ENCODE data around the gene SAMD5.

DNA sequence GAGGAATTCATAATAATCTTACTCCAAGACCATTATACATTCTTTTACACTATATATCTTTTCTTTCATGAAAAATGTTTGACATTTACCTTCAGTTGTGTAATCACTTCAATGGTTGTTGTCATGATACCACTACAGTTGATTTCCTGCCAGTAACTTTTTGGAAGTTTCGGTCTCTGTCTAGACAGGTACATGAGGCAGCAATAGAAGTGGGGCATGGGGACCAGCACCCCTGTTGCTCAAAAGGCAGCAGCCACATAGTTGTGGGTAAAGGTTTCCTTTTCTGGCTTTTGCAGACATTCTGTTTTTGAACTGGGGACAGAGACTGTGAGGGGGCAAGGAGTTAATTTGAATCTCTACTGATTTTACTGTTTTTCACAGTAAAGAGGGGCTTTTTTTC is 14.1 kb downstream of the SAMD5 start:
- TF ChIP-seq SP1 (IDR thresholded peaks at IDR 0.05; ENCODE audit: low read depth) (no peak), YY1 (IDR thresholded peaks at IDR 0.05; ENCODE audit: extremely low read depth, insufficient replicate concordance, low read depth, low read length) (no peak), EZH2 (IDR thresholded peaks at IDR 0.05) (no peak), POLR2A (IDR thresholded peaks at IDR 0.05; ENCODE audit: borderline replicate concordance, extremely low read depth, insufficient read depth, insufficient read length) (no peak), POLR2AphosphoS5 (IDR thresholded peaks at IDR 0.05; ENCODE audit: low read depth, low read length) (no peak), EGR1 (IDR thresholded peaks at IDR 0.05; ENCODE audit: low read depth) (no peak), ZNF274 (IDR thresholded peaks at IDR 0.05; ENCODE audit: low read depth, low read length) (no peak)
- TF ChIP-seq, protein P1, sequence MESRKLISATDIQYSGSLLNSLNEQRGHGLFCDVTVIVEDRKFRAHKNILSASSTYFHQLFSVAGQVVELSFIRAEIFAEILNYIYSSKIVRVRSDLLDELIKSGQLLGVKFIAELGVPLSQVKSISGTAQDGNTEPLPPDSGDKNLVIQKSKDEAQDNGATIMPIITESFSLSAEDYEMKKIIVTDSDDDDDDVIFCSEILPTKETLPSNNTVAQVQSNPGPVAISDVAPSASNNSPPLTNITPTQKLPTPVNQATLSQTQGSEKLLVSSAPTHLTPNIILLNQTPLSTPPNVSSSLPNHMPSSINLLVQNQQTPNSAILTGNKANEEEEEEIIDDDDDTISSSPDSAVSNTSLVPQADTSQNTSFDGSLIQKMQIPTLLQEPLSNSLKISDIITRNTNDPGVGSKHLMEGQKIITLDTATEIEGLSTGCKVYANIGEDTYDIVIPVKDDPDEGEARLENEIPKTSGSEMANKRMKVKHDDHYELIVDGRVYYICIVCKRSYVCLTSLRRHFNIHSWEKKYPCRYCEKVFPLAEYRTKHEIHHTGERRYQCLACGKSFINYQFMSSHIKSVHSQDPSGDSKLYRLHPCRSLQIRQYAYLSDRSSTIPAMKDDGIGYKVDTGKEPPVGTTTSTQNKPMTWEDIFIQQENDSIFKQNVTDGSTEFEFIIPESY (IDR thresholded peaks at IDR 0.05; ENCODE audit: extremely low read depth, insufficient replicate concordance, low read length), result no peak
- TF ChIP-seq, protein P2, sequence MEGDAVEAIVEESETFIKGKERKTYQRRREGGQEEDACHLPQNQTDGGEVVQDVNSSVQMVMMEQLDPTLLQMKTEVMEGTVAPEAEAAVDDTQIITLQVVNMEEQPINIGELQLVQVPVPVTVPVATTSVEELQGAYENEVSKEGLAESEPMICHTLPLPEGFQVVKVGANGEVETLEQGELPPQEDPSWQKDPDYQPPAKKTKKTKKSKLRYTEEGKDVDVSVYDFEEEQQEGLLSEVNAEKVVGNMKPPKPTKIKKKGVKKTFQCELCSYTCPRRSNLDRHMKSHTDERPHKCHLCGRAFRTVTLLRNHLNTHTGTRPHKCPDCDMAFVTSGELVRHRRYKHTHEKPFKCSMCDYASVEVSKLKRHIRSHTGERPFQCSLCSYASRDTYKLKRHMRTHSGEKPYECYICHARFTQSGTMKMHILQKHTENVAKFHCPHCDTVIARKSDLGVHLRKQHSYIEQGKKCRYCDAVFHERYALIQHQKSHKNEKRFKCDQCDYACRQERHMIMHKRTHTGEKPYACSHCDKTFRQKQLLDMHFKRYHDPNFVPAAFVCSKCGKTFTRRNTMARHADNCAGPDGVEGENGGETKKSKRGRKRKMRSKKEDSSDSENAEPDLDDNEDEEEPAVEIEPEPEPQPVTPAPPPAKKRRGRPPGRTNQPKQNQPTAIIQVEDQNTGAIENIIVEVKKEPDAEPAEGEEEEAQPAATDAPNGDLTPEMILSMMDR (IDR thresholded peaks at IDR 0.05 in 2 of 3, conservative IDR thresholded peaks at IDR 0.05 in 1 of 3; ENCODE audit: borderline replicate concordance in 1 of 3, insufficient read depth in 1 of 3, low read depth in 2 of 3, low read length in 2 of 3), result no peak
- TF ChIP-seq, protein P3, sequence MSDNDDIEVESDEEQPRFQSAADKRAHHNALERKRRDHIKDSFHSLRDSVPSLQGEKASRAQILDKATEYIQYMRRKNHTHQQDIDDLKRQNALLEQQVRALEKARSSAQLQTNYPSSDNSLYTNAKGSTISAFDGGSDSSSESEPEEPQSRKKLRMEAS (IDR thresholded peaks at IDR 0.05), result no peak
